Neural crest cell (in vitro differentiated cells): ENCODE results near the gene TCAIM. TPM values are rescaled to one million over a fixed set of nuclear protein-coding genes. Genes with fewer than 3 reads are reported as not detected.

Experiments
- DNase-seq: peaks from one replicate; pipeline ENCODE4 v3.0.0; 2021; ENCODE audit warnings: low read depth, mixed read lengths, low spot score
- H3K27ac Mint-ChIP-seq: one replicate; pipeline ENCODE4 v1.8.0; 2021; ENCODE audit warnings: mild to moderate bottlenecking, mixed read lengths; ENCODE audit not compliant: unreplicated experiment
- H3K27me3 Mint-ChIP-seq: 2 replicates; pipeline ENCODE4 v1.8.0; 2021; ENCODE audit warnings: low read depth, mild to moderate bottlenecking, mixed read lengths
- H3K36me3 Mint-ChIP-seq: 2 replicates; pipeline ENCODE4 v1.8.0; 2021; ENCODE audit warnings: low read depth, mild to moderate bottlenecking, mixed read lengths
- H3K4me1 Mint-ChIP-seq: 2 replicates; pipeline ENCODE4 v1.8.0; 2021; ENCODE audit warnings: mixed read lengths
- H3K4me3 Mint-ChIP-seq: one replicate; pipeline ENCODE4 v1.8.0; 2021; ENCODE audit warnings: mild to moderate bottlenecking, mixed read lengths
- H3K9me3 Mint-ChIP-seq: 2 replicates; pipeline ENCODE4 v1.8.0; 2021; ENCODE audit warnings: mixed read lengths
- total RNA-seq: library from RNA; stranded (reverse); gene quantifications from 2 replicates; pipeline ENCODE4 v1.2.1, GENCODE V29; 2021
- TF ChIP-seq, protein P1 (sequence below): fragments of 200-600 bp; sonication (generic); conservative IDR thresholded peaks from 2 replicates; pipeline ENCODE4 v1.5.0; 2021; ENCODE audit warnings: antibody characterized with exemption, mild to moderate bottlenecking

The TCAIM gene
- total RNA-seq, 1 donor from 2014 or later = 25.3 TPM

DNA sequence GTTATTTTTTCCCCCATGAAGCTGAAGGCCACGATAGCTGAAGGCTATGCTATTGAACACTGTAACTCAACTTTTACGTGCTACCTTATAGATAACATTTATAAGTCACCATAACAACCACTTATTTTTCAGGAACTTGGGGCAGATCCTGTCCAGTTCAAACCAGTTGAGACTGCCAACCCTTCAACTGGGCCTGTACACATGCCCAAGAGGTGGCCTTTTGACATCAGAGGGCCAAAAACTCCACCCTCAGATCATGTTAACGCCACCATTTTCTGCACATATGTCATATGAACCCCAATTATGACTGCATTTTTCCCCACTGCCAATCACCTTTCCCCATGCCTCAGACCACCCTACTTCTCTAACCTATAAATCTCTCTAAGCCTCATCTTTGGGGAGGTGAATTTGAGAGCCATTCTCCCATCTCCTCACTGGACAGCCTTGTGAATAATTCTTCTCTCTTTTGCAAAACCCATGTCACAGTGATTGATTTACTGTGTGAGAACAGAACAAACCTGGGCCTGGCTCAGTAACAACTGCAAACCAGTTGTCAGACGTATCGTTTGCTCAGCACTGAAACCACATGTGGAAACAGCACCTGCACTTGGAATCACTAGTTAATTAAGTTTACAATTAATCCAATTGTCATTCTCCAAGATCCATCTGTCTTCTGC is 96.4 kb downstream of the TCAIM start:
- no peak overlapping the region for H3K4me3 Mint-ChIP-seq
- H3K27ac Mint-ChIP-seq = no peak overlapping the region
- TF ChIP-seq, protein P1, sequence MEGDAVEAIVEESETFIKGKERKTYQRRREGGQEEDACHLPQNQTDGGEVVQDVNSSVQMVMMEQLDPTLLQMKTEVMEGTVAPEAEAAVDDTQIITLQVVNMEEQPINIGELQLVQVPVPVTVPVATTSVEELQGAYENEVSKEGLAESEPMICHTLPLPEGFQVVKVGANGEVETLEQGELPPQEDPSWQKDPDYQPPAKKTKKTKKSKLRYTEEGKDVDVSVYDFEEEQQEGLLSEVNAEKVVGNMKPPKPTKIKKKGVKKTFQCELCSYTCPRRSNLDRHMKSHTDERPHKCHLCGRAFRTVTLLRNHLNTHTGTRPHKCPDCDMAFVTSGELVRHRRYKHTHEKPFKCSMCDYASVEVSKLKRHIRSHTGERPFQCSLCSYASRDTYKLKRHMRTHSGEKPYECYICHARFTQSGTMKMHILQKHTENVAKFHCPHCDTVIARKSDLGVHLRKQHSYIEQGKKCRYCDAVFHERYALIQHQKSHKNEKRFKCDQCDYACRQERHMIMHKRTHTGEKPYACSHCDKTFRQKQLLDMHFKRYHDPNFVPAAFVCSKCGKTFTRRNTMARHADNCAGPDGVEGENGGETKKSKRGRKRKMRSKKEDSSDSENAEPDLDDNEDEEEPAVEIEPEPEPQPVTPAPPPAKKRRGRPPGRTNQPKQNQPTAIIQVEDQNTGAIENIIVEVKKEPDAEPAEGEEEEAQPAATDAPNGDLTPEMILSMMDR = no peak
- no peaks in the 10 kb centered on the region for H3K27me3 Mint-ChIP-seq
- H3K4me1 Mint-ChIP-seq = no peaks in the 10 kb centered on the region
- peaks cover 3% of the 10 kb centered on the region for H3K9me3 Mint-ChIP-seq
- DNase-seq = no peak
- peaks cover 25% of the 10 kb centered on the region for H3K36me3 Mint-ChIP-seq

- no peaks in the 10 kb centered on the region for H3K27me3 Mint-ChIP-seq
These were observed 97.6 kb downstream of the TCAIM start for GRCh38 chr3:44436181-44436580.

GRCh38 chr3:44437800-44438199 is 99.2 kb downstream of the TCAIM start:
- H3K36me3 Mint-ChIP-seq = peaks cover 33% of the 10 kb centered on the region
- H3K4me1 Mint-ChIP-seq = no peaks in the 10 kb centered on the region
- H3K27me3 Mint-ChIP-seq = no peaks in the 10 kb centered on the region
- H3K9me3 Mint-ChIP-seq = peaks cover 3% of the 10 kb centered on the region
- TF ChIP-seq, protein P1 = no peak
- no peak overlapping the region for H3K27ac Mint-ChIP-seq
- H3K4me3 Mint-ChIP-seq = no peak overlapping the region
- no peak for DNase-seq

More at GRCh38 chr3:44436181-44436580, 97.6 kb downstream of the TCAIM start:
- H3K4me3 Mint-ChIP-seq = no peak overlapping the region
- TF ChIP-seq, protein P1 = no peak
- peaks cover 3% of the 10 kb centered on the region for H3K9me3 Mint-ChIP-seq
- H3K4me1 Mint-ChIP-seq = no peaks in the 10 kb centered on the region
- no peak overlapping the region for H3K27ac Mint-ChIP-seq
- H3K36me3 Mint-ChIP-seq = peaks cover 31% of the 10 kb centered on the region
- DNase-seq = no peak

DNA sequence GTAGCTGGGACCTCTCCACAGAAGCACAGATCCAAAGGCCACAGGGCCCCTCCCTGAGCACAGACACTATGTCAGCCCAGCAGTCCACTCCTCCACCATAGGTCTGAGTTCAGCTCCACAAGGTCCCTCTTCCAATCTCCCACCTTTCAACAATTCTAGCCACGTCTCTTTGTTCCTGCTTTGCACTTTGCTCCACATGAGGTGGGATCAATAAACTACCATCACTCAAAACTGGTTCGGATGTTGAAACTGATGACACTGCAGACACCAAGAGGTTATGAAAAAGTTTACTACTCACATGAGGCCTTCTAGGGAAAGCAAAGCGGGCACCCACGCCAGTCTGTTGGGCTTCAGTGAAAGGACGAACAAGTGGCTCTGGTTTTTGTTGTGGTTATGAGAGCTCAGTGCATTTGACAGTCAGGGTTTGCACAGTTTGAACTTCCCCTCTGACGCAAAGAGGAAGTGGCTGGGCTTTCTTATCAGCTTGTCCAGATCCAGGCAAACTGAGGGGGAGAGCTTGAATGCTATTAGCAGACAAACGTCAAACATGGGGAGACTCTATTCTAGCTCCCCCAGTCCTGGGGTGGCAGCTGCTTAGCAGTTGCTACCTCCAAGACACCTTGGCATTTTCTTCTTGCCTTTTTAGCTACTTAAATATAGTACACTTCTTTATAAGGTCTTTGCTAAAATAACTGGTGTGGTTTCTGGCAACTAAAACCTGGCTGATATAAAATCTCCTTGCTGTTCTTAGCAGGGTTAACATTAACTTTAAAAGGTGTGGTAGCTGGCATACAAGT is 101.1 kb downstream of the TCAIM start:
- H3K27ac Mint-ChIP-seq = no peak overlapping the region
- no peaks in the 10 kb centered on the region for H3K27me3 Mint-ChIP-seq
- DNase-seq = no peak
- peaks cover 41% of the 10 kb centered on the region for H3K36me3 Mint-ChIP-seq
- no peaks in the 10 kb centered on the region for H3K4me1 Mint-ChIP-seq
- peaks cover 3% of the 10 kb centered on the region for H3K9me3 Mint-ChIP-seq
- no peak overlapping the region for H3K4me3 Mint-ChIP-seq
- TF ChIP-seq, protein P1 = no peak

- Mint-ChIP-seq H3K27me3 (no peaks in the 10 kb centered on the region), H3K4me3 (no peak overlapping the region), H3K36me3 (peaks cover 51% of the 10 kb centered on the region), H3K9me3 (no peaks in the 10 kb centered on the region), H3K4me1 (no peaks in the 10 kb centered on the region), H3K27ac (no peak overlapping the region)
- TF ChIP-seq, protein P1 = no peak
- no peak for DNase-seq
These were observed 104.2 kb downstream of the TCAIM start for GRCh38 chr3:44442596-44443309.
